ENCODE results near the gene TCHP.
A peak's percentile ranks its signal among the peaks of the same experiment; 100 is the strongest.
"Not testable (repeated sequence)": the region's sequence is repeated elsewhere in the genome, so short reads cannot be mapped to it uniquely, and the experiment has no call there.

The TCHP gene

DNA sequence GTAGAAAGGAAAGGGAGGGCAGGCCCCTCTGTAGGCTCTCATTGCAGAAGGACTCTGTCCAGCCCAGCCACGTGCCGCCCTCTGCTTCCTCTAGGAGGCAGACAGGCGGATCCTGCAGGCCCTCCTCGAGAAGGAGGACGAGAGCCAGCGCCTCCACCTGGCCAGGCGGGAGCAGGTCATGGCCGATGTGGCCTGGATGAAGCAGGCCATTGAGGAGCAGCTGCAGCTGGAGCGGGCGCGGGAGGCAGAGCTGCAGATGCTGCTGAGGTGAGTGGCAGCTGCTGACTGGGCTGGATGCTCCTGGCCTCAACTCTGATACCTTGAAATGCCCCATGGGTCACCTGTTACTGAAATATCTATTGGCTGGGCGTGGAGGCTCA, 10.9 kb downstream of the TCHP start:
- peak in 1 of 2 experiments; percentile 13 for DNase-seq

- no peak for DNase-seq
These were observed 12.8 kb downstream of the TCHP start for GRCh38 chr12:109912855-109913321.

- DNase-seq = no peak
These were observed 14.4 kb downstream of the TCHP start for GRCh38 chr12:109914461-109914860.

GRCh38 chr12:109915171-109916040, 15.3 kb downstream of the TCHP start:
- DNase-seq = no peak

GRCh38 chr12:109916045-109916444, 16.0 kb downstream of the TCHP start:
- no peak for DNase-seq

GRCh38 chr12:109919456-109919855, 19.4 kb downstream of the TCHP start:
- no peak for DNase-seq

- DNase-seq = no peak
These were observed 20.2 kb downstream of the TCHP start for GRCh38 chr12:109920261-109920780.

GRCh38 chr12:109921982-109922381, 21.9 kb downstream of the TCHP start:
- no peak for DNase-seq

DNA sequence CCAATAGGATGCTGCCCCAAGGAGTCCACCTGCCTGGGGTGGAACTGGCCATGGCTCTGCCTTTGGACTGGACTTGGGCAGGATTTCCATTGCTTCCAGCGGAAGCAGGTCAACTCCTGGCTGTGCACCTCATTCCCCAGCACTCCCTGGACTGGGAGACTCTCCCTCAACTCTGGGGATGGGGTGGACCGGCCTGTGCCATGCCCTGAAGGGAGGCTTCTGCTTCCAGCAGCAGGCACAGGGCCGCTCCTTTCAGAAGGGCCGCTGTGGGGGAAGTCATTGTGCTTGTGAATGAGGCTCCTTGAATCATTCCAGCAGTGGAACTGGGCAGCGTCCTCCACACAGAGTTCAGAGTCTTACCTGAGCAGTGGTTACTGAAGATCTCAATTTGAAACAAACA, 23.0 kb downstream of the TCHP start:
- no peak for DNase-seq

DNA sequence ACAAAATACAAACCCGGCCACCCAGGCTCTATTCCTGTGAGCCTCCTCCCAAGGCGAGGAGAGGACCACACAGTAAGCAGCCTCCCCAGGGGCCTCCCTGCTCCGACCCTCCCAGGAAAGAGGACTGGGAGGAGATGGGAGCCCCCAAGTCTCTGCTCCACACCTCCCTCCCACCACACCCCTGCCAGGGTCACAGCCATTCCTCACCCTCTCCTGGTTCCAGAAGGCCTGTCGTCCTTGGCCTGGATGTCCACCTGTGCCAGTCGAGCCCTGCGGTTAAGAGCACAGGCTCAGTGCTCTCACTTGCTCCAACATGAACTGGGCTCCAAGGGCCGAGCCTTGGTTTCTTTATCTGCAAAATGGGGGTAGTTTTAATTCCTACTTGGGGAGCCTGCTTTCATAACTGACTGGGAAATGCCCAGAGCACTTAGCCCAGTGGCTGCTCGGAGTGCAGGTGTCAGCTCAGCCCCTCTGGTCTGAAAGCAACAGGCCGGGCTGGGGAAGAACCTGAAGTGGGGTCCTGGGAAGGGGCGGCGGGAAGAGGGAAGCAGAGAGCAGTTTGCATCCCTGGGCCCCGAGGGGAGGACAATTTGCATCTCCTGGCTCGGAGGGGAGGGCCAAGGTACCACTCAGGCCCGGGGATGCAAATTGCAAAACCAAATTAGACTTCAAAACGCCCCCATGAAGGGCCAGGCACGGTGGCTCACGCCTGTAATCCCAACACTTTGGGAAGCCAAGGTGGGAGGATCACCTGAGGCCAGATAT, 23.6 kb downstream of the TCHP start:
- no peak for DNase-seq

DNA sequence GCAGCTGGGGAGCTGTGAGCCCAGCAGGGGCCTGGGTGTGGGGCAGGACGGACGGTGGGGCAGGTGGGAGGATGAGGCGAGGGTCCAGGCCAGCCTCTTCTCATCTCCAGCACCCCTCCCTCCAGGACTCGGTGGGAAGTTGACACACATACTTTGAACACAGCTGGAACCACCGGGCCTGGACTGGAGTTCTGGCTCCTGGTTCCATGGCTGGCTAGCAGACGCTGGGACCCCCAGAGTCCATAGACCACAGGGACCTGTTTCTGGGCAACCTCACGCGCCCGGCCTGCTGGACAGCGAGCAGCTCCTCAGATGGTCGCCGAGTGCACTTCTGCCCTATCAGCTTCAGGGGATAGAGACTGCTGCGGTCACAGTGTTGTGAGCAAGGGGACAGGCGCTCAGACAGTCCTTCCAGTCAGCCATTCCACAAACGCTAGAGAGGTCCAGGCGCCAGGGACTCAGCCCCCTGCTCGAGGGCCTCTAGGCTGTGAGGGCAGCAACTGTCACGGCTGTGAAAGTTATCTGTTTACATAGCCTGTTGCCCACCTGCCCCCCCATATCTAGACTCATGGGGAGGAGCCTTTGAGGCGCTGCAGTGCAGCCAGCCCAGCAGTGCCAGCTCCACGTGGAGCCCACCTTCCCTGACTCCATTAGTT, 25.2 kb downstream of the TCHP start:
- no peak for DNase-seq

DNA sequence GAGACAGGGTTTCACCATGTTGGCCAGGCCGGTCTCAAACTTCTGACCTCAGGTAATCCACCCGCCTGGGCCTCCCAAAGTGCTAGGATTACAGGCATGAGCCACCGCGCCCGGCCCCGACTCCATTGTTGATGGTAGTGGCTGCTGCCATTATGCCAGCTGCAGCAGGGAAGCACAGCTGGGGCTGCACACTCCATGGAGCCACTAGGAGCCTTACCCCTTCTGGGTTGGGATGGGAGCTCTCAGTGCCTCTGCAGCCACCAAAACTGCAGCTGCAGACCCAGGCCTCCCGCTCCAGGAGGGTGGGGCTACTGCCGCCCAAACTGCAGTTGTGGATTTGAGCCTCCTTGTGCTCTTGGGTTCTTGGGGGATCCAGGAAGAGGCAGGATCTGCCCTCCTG, 25.9 kb downstream of the TCHP start:
- no peak for DNase-seq

- no peak for DNase-seq
These were observed 26.6 kb downstream of the TCHP start for GRCh38 chr12:109926488-109927210.

DNA sequence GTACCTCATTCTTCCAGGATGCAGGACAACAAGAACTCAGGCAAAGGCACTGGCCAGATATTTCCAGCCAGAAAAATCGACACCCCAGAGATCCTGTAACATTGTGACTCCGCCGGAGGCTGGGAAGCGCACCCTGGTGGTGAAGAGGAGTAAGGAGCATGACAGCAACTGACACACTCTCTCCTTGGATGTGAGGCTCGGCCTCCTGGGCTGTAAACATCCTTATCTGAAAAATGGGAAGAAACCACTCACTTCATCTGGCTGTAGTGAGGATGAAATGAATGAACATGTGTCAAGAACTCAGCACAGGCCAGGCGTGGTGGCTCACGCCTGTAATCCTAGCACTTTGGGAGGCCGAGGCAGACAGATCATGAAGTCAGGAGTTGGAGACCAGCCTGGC, 27.5 kb downstream of the TCHP start:
- peak; percentile 36 to 59 for DNase-seq

DNA sequence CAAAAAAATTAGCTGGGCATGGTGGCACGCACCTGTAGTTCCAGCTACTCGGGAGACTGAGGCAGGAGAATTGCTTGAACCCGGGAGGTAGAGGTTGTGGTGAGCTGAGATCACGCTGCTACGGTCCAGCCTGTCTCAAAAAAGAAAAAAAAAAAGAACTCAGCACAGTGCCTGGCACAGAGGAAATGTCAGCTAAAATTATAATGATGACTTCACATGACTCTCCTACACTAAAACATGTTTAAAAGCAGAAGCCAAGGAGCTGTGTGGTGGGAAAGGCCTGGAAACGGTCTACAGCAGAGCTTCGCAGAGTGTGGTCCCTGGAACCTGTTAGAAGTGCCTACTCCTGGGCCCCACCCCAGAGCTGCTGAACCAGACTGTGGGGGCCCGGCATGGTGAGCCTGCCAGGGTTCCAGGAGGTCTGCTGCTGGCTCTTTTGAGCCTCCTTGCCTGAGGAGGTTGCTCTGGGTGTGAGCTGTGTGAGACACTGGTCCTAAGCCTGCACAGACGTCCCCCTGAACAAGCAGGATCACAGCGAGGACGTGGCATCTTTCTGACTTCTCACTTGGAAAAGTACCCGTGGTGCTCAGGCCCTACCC, 28.1 kb downstream of the TCHP start:
- DNase-seq = no peak

DNA sequence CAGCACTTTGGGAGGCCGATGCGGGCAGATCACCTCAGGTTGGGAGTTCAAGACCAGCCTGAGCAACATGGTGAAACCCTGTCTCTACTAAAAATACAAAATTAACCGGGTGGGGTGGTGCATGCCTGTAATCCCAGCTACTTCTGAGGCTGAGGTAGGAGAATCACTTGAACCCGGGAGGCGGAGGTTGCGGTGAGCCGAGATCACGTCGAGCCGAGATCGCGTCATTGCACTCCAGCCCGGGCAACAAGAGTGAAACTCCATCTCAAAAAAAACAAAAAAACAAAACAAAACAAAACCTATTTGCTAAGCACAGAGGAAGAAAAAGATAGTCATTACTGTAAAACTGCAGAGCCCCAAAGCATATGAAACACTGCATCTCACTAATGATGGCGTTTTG, 29.3 kb downstream of the TCHP start:
- not testable (repeated sequence) for DNase-seq

DNA sequence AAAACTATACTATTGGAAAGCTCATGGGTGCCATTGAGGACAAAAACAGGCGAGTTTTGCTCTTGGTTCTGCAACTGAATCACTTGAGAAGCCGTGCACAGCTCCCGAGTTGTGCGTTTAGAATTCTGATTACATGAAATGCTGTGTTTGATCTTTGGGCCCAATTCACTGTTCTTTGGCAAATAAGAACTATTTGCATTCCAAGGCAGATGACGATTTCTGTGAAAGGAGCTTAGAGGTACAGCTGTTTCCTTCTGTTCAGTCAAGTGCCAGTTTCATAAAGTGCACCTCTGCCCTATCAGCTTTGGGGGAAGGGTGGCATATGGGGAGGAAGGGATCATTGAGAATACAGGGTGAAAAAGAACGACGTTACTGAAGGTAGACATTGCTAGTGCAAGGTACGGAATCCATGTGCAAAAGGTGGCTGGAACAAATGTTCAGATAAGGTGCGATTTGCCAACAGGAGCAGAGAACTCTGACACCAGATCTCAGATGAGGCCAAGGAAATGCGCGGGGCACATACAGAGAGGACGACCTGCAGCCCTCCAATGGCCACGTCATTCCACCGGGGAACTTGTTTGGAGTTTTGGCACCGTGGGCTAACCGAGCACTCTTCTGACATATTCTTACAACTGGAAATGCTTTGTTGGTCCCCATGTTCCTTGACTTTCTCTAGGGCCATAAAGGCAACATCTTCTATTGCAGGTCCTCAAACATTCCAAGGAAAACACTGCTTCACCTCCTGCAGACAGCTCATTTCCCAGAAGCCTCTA, 30.1 kb downstream of the TCHP start:
- DNase-seq = no peak

- no peak for DNase-seq
These were observed 31.1 kb downstream of the TCHP start for GRCh38 chr12:109931143-109931542.

- no peak for DNase-seq
These were observed 32.9 kb downstream of the TCHP start for GRCh38 chr12:109932878-109933503.

DNA sequence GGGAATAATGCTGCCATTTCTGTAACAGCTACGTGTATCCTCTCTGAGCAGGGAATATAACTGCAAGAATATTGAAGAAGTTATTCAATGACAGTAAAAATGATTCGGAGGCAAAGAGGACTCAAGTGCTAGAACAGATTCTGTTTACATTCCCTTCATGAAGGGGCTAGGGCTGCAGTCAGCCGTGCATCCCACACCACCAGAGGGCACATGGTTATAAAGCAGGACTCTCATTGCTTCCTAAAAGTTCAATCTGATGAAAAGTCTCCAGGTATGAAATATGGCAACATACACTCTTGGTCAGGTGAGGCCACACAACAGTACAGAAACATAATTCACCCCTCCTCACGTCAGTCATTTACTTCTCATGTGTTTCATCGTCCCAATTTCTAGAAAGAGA, 34.0 kb downstream of the TCHP start:
- peak in 1 of 2 experiments; percentile 3 for DNase-seq

DNA sequence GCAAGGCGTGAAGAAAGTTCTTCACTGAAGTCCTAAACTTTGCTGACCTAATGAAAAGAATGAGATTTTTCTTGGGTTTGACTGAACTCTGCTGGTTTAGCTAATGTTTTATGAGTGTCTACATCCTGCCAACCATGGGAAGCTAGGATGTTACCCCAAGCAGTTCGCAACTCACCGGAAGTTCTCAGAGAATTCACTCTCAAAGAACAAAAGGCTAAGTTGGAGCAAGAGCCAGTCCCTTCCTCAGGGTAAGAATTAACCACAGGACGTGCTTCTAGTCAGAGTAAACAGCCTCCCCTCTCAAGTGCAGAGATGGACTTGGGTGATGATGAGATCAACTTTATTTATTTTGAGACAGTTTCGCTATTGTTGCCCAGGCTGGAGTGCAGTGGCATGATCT, 37.3 kb downstream of the TCHP start:
- DNase-seq = no peak

All from AML-193 (cell line).